Smooth muscle cell (in vitro differentiated cells): ENCODE results near the gene TMEM253. TPM values are rescaled to one million over a fixed set of nuclear protein-coding genes. Genes with fewer than 3 reads are reported as not detected.

Experiments
- DNase-seq: peaks from one replicate; lab custom pipeline; 2025; ENCODE audit not compliant: unreplicated experiment; lab: John Stamatoyannopoulos, UW
- H2AFZ ChIP-seq: fragments of 200-600 bp; sonication (generic); 2 replicates; pipeline ENCODE4 v1.6.0; 2016; ENCODE audit warnings: antibody characterized with exemption, low read depth, mild to moderate bottlenecking
- H3F3A ChIP-seq: fragments of 200-600 bp; sonication (generic); 2 replicates; pipeline ENCODE4 v1.6.0; 2017; ENCODE audit warnings: antibody characterized with exemption, low read depth
- H3K27ac ChIP-seq: fragments of 200-600 bp; sonication (generic); 2 replicates; pipeline ENCODE4 v1.5.1; 2016; ENCODE audit warnings: low read depth, mild to moderate bottlenecking
- H3K27me3 ChIP-seq: fragments of 200-600 bp; sonication (generic); 2 replicates; pipeline ENCODE4 v1.6.1; 2016; ENCODE audit warnings: low read depth, mild to moderate bottlenecking
- H3K36me3 ChIP-seq: fragments of 200-600 bp; sonication (generic); 2 replicates; pipeline ENCODE4 v1.5.1; 2016; ENCODE audit warnings: low read depth
- H3K4me1 ChIP-seq: fragments of 200-600 bp; sonication (generic); 2 replicates; pipeline ENCODE4 v1.5.1; 2016; ENCODE audit warnings: low read depth
- H3K4me2 ChIP-seq: fragments of 200-600 bp; sonication (generic); 2 replicates; pipeline ENCODE4 v1.6.0; 2016; ENCODE audit warnings: mild to moderate bottlenecking
- H3K4me3 ChIP-seq: fragments of 200-600 bp; sonication (generic); 2 replicates; pipeline ENCODE4 v1.5.1; 2016; ENCODE audit warnings: mild to moderate bottlenecking
- H3K79me2 ChIP-seq: fragments of 200-600 bp; sonication (generic); 2 replicates; pipeline ENCODE4 v1.6.0; 2016; ENCODE audit warnings: low read depth, mild to moderate bottlenecking
- H3K9ac ChIP-seq: fragments of 200-600 bp; sonication (generic); 2 replicates; pipeline ENCODE4 v1.6.0; 2016; ENCODE audit warnings: low read depth
- H3K9me3 ChIP-seq: fragments of 200-600 bp; sonication (generic); replicated peaks from 2 replicates; pipeline ENCODE4 v1.5.1; 2016; ENCODE audit warnings: low read depth
- H4K20me1 ChIP-seq: fragments of 200-600 bp; sonication (generic); 2 replicates; pipeline ENCODE4 v1.6.0; 2016; ENCODE audit warnings: low read depth
- WGBS: methylation state at CpG from one replicate; pipeline ENCODE4 v1.1.7; 2016; ENCODE audit warnings: low lambda C conversion rate; 5-methylcytosine and 5-hydroxymethylcytosine counted together
- polyA plus RNA-seq: library from polyadenylated mRNA; unstranded; fragments of >200 nt; fragmentation: Nextera tagmentation; extraction: Ambion mirVana; gene quantifications from 2 replicates; pipeline ENCODE4 v1.2.1, GENCODE V29; 2016
- total RNA-seq: library from RNA; depleted of rRNA; stranded (reverse); fragments of >200 nt; gene quantifications from 2 replicates; pipeline ENCODE4 v1.2.3, GENCODE V29; 2014
- TF ChIP-seq, protein P1 (sequence below): fragments of 200-600 bp; sonication (generic); IDR thresholded peaks from 2 replicates; pipeline ENCODE4 v1.5.1; 2017; ENCODE audit warnings: borderline replicate concordance, mild to moderate bottlenecking, antibody characterized with exemption; ENCODE audit not compliant: insufficient read depth, poor library complexity, severe bottlenecking

Gene TMEM253
- total and polyA plus RNA-seq, 2 experiments from 2014 or later, result 0.41 to 1.0 TPM

DNA sequence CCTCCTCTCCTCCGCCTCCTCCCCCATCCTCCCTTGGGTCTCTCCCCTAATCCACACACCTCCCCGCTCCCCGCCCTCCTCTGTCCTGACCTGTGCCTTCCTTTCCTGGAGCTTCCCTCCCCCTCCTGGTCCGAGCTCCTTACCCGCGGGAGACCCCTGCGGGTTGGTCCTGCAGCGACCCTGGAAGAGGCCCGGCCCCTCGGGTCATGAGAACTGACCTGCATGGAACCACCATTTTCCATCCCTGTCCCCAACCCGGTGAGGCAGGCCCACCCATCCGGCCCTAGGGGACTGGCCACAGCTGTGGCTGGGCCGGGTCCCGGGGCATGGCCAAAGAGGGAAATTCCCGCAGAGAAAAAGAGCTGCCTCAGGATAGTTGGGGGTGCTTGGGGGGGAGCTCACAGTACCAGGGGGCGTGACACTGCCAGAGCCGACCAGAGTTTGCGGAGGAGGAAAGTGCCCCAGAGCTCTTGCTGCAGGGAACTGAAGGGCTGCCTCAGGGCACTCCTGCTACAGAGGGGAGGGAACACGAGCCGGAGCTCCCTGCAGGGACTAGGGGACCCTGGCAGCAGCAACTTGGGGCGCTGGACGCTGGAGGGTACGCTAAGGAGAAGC, 30.1 kb upstream of the TMEM253 start:
- Histone ChIP-seq H3K9me3 (no peaks in the 10 kb centered on the region), H3K9ac (peak overlapping the region; percentile 91), H3F3A (peaks cover 22% of the 10 kb centered on the region), H3K27ac (peak overlapping the region; percentile 93), H3K79me2 (peaks cover 34% of the 10 kb centered on the region), H2AFZ (no peak overlapping the region), H3K4me2 (peak overlapping the region; percentile 99), H3K4me1 (peaks cover 25% of the 10 kb centered on the region), H3K27me3 (no peaks in the 10 kb centered on the region), H3K4me3 (peak overlapping the region; percentile 88), H3K36me3 (no peaks in the 10 kb centered on the region), H4K20me1 (peaks cover 27% of the 10 kb centered on the region)
- DNase-seq, result peak; percentile 69
- TF ChIP-seq, protein P1, sequence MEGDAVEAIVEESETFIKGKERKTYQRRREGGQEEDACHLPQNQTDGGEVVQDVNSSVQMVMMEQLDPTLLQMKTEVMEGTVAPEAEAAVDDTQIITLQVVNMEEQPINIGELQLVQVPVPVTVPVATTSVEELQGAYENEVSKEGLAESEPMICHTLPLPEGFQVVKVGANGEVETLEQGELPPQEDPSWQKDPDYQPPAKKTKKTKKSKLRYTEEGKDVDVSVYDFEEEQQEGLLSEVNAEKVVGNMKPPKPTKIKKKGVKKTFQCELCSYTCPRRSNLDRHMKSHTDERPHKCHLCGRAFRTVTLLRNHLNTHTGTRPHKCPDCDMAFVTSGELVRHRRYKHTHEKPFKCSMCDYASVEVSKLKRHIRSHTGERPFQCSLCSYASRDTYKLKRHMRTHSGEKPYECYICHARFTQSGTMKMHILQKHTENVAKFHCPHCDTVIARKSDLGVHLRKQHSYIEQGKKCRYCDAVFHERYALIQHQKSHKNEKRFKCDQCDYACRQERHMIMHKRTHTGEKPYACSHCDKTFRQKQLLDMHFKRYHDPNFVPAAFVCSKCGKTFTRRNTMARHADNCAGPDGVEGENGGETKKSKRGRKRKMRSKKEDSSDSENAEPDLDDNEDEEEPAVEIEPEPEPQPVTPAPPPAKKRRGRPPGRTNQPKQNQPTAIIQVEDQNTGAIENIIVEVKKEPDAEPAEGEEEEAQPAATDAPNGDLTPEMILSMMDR, result no peak
- 0% methylated on average over 20 of the region's 23 CpGs for WGBS

DNA sequence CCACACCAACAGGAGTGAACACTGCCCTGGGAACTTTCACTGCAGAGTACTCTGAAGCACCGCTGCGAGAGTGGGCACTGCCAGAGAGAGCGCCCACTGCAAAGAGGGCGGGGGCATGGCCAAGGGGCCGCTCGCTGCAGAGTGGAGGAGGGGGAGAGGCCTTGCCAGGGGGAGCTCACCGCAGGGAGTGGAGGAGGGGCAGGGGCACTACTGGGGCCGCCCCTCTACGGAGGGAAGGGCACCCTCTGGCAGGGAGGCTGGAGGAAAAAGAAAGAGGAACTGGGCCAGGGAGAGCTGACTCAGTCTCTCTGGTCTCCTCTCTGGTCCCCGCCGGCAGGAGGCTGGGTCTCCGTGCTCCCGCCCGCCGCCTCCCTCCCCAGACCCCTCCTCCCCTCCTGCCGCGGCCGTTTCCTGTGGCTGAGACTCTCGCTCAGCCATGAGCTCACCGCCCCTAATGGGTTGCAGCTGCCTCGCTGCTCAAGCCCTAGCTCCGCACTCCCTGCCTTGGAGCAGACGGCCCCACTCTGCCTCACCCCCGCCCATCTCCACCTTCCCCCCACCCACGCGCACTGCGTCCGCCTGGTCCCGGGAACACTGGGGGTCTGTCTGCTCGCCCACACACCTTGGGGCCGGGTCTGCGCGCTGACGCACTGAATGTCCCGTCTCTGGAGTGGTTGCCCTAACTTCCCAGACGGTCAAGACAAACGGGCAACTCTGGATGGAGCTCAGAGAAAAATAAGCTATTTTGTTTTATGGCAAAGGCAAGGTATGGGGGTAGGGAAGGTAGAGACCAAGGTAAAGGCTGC, 29.4 kb upstream of the TMEM253 start:
- Histone ChIP-seq H3K9me3 (no peaks in the 10 kb centered on the region), H3K9ac (peak overlapping the region; percentile 91), H3K27ac (peak overlapping the region; percentile 93), H3K27me3 (no peaks in the 10 kb centered on the region), H3K4me3 (peak overlapping the region; percentile 88), H3F3A (peaks cover 26% of the 10 kb centered on the region), H2AFZ (no peak overlapping the region), H3K36me3 (peaks cover 4% of the 10 kb centered on the region), H4K20me1 (peaks cover 34% of the 10 kb centered on the region), H3K4me1 (peaks cover 25% of the 10 kb centered on the region), H3K4me2 (peak overlapping the region; percentile 99), H3K79me2 (peaks cover 41% of the 10 kb centered on the region)
- TF ChIP-seq, protein P1, result no peak
- peak; percentile 72 for DNase-seq
- under 1% methylated on average over 21 of the region's 37 CpGs for WGBS

DNA sequence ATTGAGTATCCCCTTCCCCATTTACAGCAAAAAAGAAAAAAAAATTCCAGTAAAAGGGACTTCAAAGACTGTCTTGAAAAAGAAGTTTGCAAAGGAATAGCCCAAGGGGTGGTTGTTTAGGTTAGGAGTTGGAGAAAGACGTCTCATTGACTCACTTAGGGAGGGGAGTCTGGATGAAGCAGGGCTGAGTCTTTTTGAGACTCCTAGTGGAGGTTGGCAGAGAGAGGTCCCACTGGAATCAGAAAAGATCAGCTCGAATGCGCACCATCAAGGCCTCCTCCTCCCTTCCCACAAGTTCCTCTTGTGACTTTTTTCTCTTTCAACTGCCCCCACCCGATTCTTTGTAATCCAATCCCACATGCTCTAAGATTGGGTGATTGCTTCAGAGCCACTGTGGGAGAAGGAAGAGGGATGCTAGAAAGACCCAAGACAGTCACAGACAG, 28.8 kb upstream of the TMEM253 start:
- H3K36me3 ChIP-seq, result peaks cover 10% of the 10 kb centered on the region
- TF ChIP-seq, protein P1, result no peak
- H3K4me2 ChIP-seq, result peak overlapping the region; percentile 99
- H2AFZ ChIP-seq, result no peak overlapping the region
- H3K27me3 ChIP-seq, result no peaks in the 10 kb centered on the region
- peak overlapping the region; percentile 93 for H3K27ac ChIP-seq
- H4K20me1 ChIP-seq, result peaks cover 38% of the 10 kb centered on the region
- no peak for DNase-seq
- H3F3A ChIP-seq, result peaks cover 26% of the 10 kb centered on the region
- H3K9ac ChIP-seq, result peak overlapping the region; percentile 91
- H3K9me3 ChIP-seq, result no peaks in the 10 kb centered on the region
- peak overlapping the region; percentile 88 for H3K4me3 ChIP-seq
- 6% methylated on average over 4 of the region's 4 CpGs for WGBS
- H3K79me2 ChIP-seq, result peaks cover 47% of the 10 kb centered on the region
- H3K4me1 ChIP-seq, result peaks cover 25% of the 10 kb centered on the region
